Osteocyte (in vitro differentiated cells): ENCODE measurements around the gene GALNT2. TPM values are rescaled to one million over a fixed set of nuclear protein-coding genes. Genes with fewer than 3 reads are reported as not detected.

Experiments used
- DNase-seq: peaks from one replicate; pipeline ENCODE4 v3.0.0; 2021; ENCODE audit warnings: mixed read lengths; ENCODE audit not compliant: unreplicated experiment; ENCODE audit errors: extremely low spot score
- H3K27ac Mint-ChIP-seq: one replicate; pipeline ENCODE4 v1.8.0; 2021; ENCODE audit warnings: mild to moderate bottlenecking, mixed read lengths; ENCODE audit not compliant: unreplicated experiment
- H3K27me3 Mint-ChIP-seq: one replicate; pipeline ENCODE4 v1.8.0; 2021; ENCODE audit warnings: mixed read lengths; ENCODE audit not compliant: unreplicated experiment
- H3K36me3 Mint-ChIP-seq: one replicate; pipeline ENCODE4 v1.8.0; 2021; ENCODE audit warnings: mixed read lengths; ENCODE audit not compliant: unreplicated experiment
- H3K4me1 Mint-ChIP-seq: one replicate; pipeline ENCODE4 v1.8.0; 2021; ENCODE audit warnings: mixed read lengths; ENCODE audit not compliant: unreplicated experiment
- H3K4me3 Mint-ChIP-seq: one replicate; pipeline ENCODE4 v1.8.0; 2021; ENCODE audit warnings: mild to moderate bottlenecking, moderate library complexity, mixed read lengths; ENCODE audit not compliant: unreplicated experiment
- H3K9me3 Mint-ChIP-seq: one replicate; pipeline ENCODE4 v1.8.0; 2021; ENCODE audit warnings: mixed read lengths; ENCODE audit not compliant: unreplicated experiment
- CTCF ChIP-seq: fragments of 200-600 bp; sonication (generic); IDR thresholded peaks from 2 replicates; pipeline ENCODE4 v1.5.0; 2021; ENCODE audit warnings: antibody characterized with exemption, mild to moderate bottlenecking, moderate library complexity
- total RNA-seq: library from RNA; stranded (reverse); gene quantifications from 2 replicates; pipeline ENCODE4 v1.2.1, GENCODE V29; 2021

The GALNT2 gene
- total RNA-seq, 1 donor from 2014 or later, result 149 TPM

DNA sequence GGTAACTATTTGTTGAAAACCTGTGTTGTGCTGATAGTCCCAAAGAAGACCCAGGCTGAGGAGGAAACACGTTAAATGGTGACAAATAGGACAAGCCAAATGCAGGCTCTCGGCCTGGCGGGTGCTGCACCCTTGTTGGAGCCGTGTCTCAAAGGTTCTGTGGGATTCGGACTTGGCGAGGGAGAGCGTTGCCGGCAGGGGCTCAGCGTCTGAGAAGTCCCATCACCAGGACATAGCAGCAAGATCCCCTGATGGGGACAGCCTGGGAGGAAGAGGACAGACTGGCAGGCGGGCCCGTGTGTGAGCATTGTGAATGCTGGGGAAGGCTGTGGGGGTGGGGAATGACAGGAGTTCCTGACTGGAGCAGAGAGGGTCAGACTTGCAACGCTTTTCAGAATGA is 216.6 kb downstream of the GALNT2 start:
- H3K27ac Mint-ChIP-seq, result no peak overlapping the region
- TF ChIP-seq CTCF, result no peak
- H3K4me3 Mint-ChIP-seq, result no peak overlapping the region
- no peaks in the 10 kb centered on the region for H3K9me3 Mint-ChIP-seq
- H3K36me3 Mint-ChIP-seq, result peaks cover 25% of the 10 kb centered on the region
- no peak for DNase-seq
- no peaks in the 10 kb centered on the region for H3K4me1 Mint-ChIP-seq
- H3K27me3 Mint-ChIP-seq, result no peaks in the 10 kb centered on the region

GRCh38 chr1:230284891-230285290 is 217.9 kb downstream of the GALNT2 start:
- Mint-ChIP-seq H3K36me3 (peaks cover 21% of the 10 kb centered on the region), H3K9me3 (no peaks in the 10 kb centered on the region), H3K27me3 (no peaks in the 10 kb centered on the region), H3K4me1 (no peaks in the 10 kb centered on the region), H3K4me3 (no peak overlapping the region), H3K27ac (no peak overlapping the region)
- no peak for DNase-seq
- no peak for TF ChIP-seq CTCF

GRCh38 chr1:230285351-230285750 is 218.3 kb downstream of the GALNT2 start:
- no peaks in the 10 kb centered on the region for H3K4me1 Mint-ChIP-seq
- H3K9me3 Mint-ChIP-seq, result no peaks in the 10 kb centered on the region
- no peaks in the 10 kb centered on the region for H3K27me3 Mint-ChIP-seq
- H3K4me3 Mint-ChIP-seq, result no peak overlapping the region
- H3K27ac Mint-ChIP-seq, result no peak overlapping the region
- peaks cover 18% of the 10 kb centered on the region for H3K36me3 Mint-ChIP-seq
- no peak for TF ChIP-seq CTCF
- DNase-seq, result no peak

GRCh38 chr1:230286166-230286889 is 219.3 kb downstream of the GALNT2 start:
- no peaks in the 10 kb centered on the region for H3K4me1 Mint-ChIP-seq
- TF ChIP-seq CTCF, result no peak
- H3K9me3 Mint-ChIP-seq, result no peaks in the 10 kb centered on the region
- no peaks in the 10 kb centered on the region for H3K27me3 Mint-ChIP-seq
- H3K4me3 Mint-ChIP-seq, result no peak overlapping the region
- no peak overlapping the region for H3K27ac Mint-ChIP-seq
- peaks cover 13% of the 10 kb centered on the region for H3K36me3 Mint-ChIP-seq
- DNase-seq, result no peak

DNA sequence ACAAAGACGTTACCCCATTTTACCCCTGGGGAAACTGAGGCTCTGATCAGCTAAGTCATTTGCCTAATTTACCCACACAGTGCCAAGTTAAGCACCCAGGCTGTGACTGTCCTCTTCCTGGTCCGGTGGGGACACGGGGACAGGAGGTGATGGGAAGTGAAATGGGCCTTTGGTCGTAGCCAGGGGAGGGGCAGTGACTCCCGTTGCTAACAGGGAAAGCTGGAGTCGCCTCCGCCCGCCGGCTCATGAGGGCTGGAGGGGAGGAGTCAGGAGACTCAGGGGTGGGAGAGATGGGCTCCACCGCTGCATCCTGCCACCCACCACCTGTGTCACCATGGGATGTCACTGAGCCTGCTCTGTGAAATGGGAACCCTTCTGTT is 219.8 kb downstream of the GALNT2 start:
- Mint-ChIP-seq H3K4me1 (no peaks in the 10 kb centered on the region), H3K9me3 (no peaks in the 10 kb centered on the region), H3K36me3 (peaks cover 13% of the 10 kb centered on the region), H3K4me3 (no peak overlapping the region), H3K27ac (no peak overlapping the region), H3K27me3 (peaks cover 2% of the 10 kb centered on the region)
- TF ChIP-seq CTCF, result no peak
- DNase-seq, result no peak
